Measurements from ENCODE around the gene PRB3. TPM values are rescaled to one million over a fixed set of nuclear protein-coding genes. Genes with fewer than 3 reads are reported as not detected.

Gene PRB3
- total RNA-seq (under 1 TPM in 1 of 5 donors, not detected in 4; 0.88 TPM), total RNA-seq (0 to 0.64 (median 0) reads per million in 29 experiments)
- 0.11 TPM for total RNA-seq (2013)

GRCh38 chr12:11269607-11270006 lies at the start of gene PRB3:
TSS of gene PRB3 (minus strand) at chr12:11269707. CDS start at chr12:11269669, 38 bp downstream.
- no peaks in the 10 kb centered on the region for H3K4me1 ChIP-seq (ENCODE audit: control insufficient read depth in 1 of 2, extremely low read depth in 1 of 2, insufficient read depth in 2 of 2, low read length in 2 of 2)
- ChIA-PET POLR2A (no interaction called here), CTCF (no interaction called here)
- Mint-ChIP-seq H3K27ac (no peak within 1 kb of the TSS), H3K4me3 (no peak within 1 kb of the TSS), H3K4me1 (no peaks in the 10 kb centered on the region), H3K27me3 (no peaks in the 10 kb centered on the region), H3K36me3 (no peaks in the 10 kb centered on the region), H3K9me3 (no peaks in the 10 kb centered on the region)
- WGBS (ENCODE audit: insufficient coverage): 67% methylated on average over 1 of the region's 3 CpGs
- H3K27ac ChIP-seq (ENCODE audit: low read length): no peak within 1 kb of the TSS
- no peaks in the 10 kb centered on the region for H3K9me3 ChIP-seq
- ATAC-seq (replicated peaks in 1 of 4) (no peak), DNase-seq (no peak)
- no peak within 1 kb of the TSS for H3K4me3 ChIP-seq (ENCODE audit: control insufficient read depth in 1 of 2, extremely low read depth in 1 of 2, low read length in 1 of 2)
- H3K27me3 ChIP-seq (replicated peaks in 1 of 2; ENCODE audit: control insufficient read depth in 2 of 2, extremely low read depth in 1 of 2, insufficient read depth in 2 of 2, low read length in 1 of 2): no peaks in the 10 kb centered on the region
- H3K36me3 ChIP-seq (ENCODE audit: control insufficient read depth in 2 of 2, extremely low read depth in 1 of 2, insufficient read depth in 1 of 2, low read length in 1 of 2): no peaks in the 10 kb centered on the region

GRCh38 chr12:11310336-11310735 lies 40.8 kb upstream of the PRB3 start, which contains the start of gene PRB4:
TSS of gene PRB4 (minus strand) at chr12:11310436. CDS start at chr12:11310398, 38 bp downstream.
- Histone ChIP-seq H3K9me3 (no peaks in the 10 kb centered on the region), H3K4me1 (ENCODE audit: control insufficient read depth in 1 of 2, extremely low read depth in 1 of 2, insufficient read depth in 2 of 2, low read length in 2 of 2) (no peaks in the 10 kb centered on the region), H3K4me3 (ENCODE audit: control insufficient read depth in 1 of 2, extremely low read depth in 1 of 2, low read length in 1 of 2) (no peak within 1 kb of the TSS), H3K27me3 (replicated peaks in 1 of 2; ENCODE audit: control insufficient read depth in 2 of 2, extremely low read depth in 1 of 2, insufficient read depth in 2 of 2, low read length in 1 of 2) (peaks cover 0 to 7% of the 10 kb centered on the region in 2 experiments), H3K36me3 (ENCODE audit: control insufficient read depth in 2 of 2, extremely low read depth in 1 of 2, insufficient read depth in 1 of 2, low read length in 1 of 2) (no peaks in the 10 kb centered on the region), H3K27ac (ENCODE audit: low read length) (no peak within 1 kb of the TSS)
- ChIA-PET POLR2A (no interaction called here), CTCF (no interaction called here)
- peaks cover 30% of the 10 kb centered on the region for H3K36me3 Mint-ChIP-seq
- WGBS (ENCODE audit: insufficient coverage): 38% methylated on average over 2 of the region's 3 CpGs
- DNase-seq (no peak), ATAC-seq (replicated peaks in 1 of 4) (no peak)
- peaks cover 0 to 4% of the 10 kb centered on the region in 2 donors for H3K27me3 Mint-ChIP-seq
- no peak within 1 kb of the TSS for H3K4me3 Mint-ChIP-seq
- peaks cover 22 to 43% (median 35%) of the 10 kb centered on the region in 3 donors for H3K9me3 Mint-ChIP-seq
- no peaks in the 10 kb centered on the region for H3K4me1 Mint-ChIP-seq
- H3K27ac Mint-ChIP-seq: no peak within 1 kb of the TSS

GRCh38 chr12:11307143-11307542 lies 37.6 kb upstream of the PRB3 start:
- no peak overlapping the region for H3K27ac ChIP-seq (ENCODE audit: low read length)
- H3K9me3 Mint-ChIP-seq: peaks cover 24 to 43% (median 31%) of the 10 kb centered on the region in 3 donors
- H3K4me1 Mint-ChIP-seq: no peaks in the 10 kb centered on the region
- ATAC-seq (replicated peaks in 1 of 4) (no peak), DNase-seq (no peak)
- POLR2A ChIA-PET: no interaction called here
- WGBS (ENCODE audit: insufficient coverage): no CpG with 5 or more reads among the region's 2 CpGs
- H3K9me3 ChIP-seq: no peaks in the 10 kb centered on the region
- CTCF ChIA-PET: no interaction called here
- no peak overlapping the region for H3K4me3 Mint-ChIP-seq
- H3K4me1 ChIP-seq (ENCODE audit: control insufficient read depth in 1 of 2, extremely low read depth in 1 of 2, insufficient read depth in 2 of 2, low read length in 2 of 2): no peaks in the 10 kb centered on the region
- H3K36me3 Mint-ChIP-seq: peaks cover 23% of the 10 kb centered on the region
- no peak overlapping the region for H3K27ac Mint-ChIP-seq
- no peaks in the 10 kb centered on the region for H3K36me3 ChIP-seq (ENCODE audit: control insufficient read depth in 2 of 2, extremely low read depth in 1 of 2, insufficient read depth in 1 of 2, low read length in 1 of 2)
- peaks cover 0 to 7% of the 10 kb centered on the region in 2 experiments for H3K27me3 ChIP-seq (replicated peaks in 1 of 2; ENCODE audit: control insufficient read depth in 2 of 2, extremely low read depth in 1 of 2, insufficient read depth in 2 of 2, low read length in 1 of 2)
- H3K27me3 Mint-ChIP-seq: no peaks in the 10 kb centered on the region
- H3K4me3 ChIP-seq (ENCODE audit: control insufficient read depth in 1 of 2, extremely low read depth in 1 of 2, low read length in 1 of 2): no peak overlapping the region

DNA sequence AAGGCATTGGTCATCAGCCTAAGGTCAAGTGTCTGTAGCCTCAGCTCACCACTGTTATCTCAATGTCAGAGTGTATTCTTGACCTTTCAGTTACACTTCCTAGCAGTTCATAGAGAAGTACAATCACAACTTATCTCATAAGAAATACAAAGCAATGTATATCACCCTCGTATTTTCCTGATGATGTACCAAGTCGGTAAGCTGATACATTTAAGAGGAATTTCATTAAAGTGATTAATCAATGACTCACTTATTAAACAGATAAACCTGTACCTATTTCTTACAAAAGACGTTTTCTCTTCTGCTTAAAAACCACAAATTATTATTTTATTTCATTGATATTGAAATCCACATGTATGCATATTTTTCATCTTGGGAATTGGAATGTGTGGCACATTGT lies 3.9 kb upstream of the PRB3 start:
- H3K27me3 Mint-ChIP-seq: no peaks in the 10 kb centered on the region
- Histone ChIP-seq H3K27me3 (replicated peaks in 1 of 2; ENCODE audit: control insufficient read depth in 2 of 2, extremely low read depth in 1 of 2, insufficient read depth in 2 of 2, low read length in 1 of 2) (no peaks in the 10 kb centered on the region), H3K9me3 (no peaks in the 10 kb centered on the region), H3K36me3 (ENCODE audit: control insufficient read depth in 2 of 2, extremely low read depth in 1 of 2, insufficient read depth in 1 of 2, low read length in 1 of 2) (no peaks in the 10 kb centered on the region), H3K27ac (ENCODE audit: low read length) (no peak overlapping the region), H3K4me3 (ENCODE audit: control insufficient read depth in 1 of 2, extremely low read depth in 1 of 2, low read length in 1 of 2) (no peak overlapping the region), H3K4me1 (ENCODE audit: control insufficient read depth in 1 of 2, extremely low read depth in 1 of 2, insufficient read depth in 2 of 2, low read length in 2 of 2) (no peaks in the 10 kb centered on the region)
- H3K4me1 Mint-ChIP-seq: no peaks in the 10 kb centered on the region
- no CpG with 5 or more reads among the region's 3 CpGs for WGBS (ENCODE audit: insufficient coverage)
- no peaks in the 10 kb centered on the region for H3K9me3 Mint-ChIP-seq
- POLR2A ChIA-PET: no interaction called here
- H3K27ac Mint-ChIP-seq: no peak overlapping the region
- no peak overlapping the region for H3K4me3 Mint-ChIP-seq
- DNase-seq (no peak), ATAC-seq (replicated peaks in 1 of 4) (no peak)
- peaks cover 6% of the 10 kb centered on the region for H3K36me3 Mint-ChIP-seq
- CTCF ChIA-PET: no interaction called here

GRCh38 chr12:11264501-11264900 lies 5.0 kb downstream of the PRB3 start:
- DNase-seq: no peak
- ChIA-PET CTCF (no interaction called here), POLR2A (no interaction called here)
- no peaks in the 10 kb centered on the region for H3K36me3 Mint-ChIP-seq
- no CpG with 5 or more reads among the region's 1 CpG for WGBS (ENCODE audit: insufficient coverage)
- Histone ChIP-seq H3K9me3 (no peaks in the 10 kb centered on the region), H3K27me3 (replicated peaks in 1 of 2; ENCODE audit: control insufficient read depth in 2 of 2, extremely low read depth in 1 of 2, insufficient read depth in 2 of 2, low read length in 1 of 2) (no peaks in the 10 kb centered on the region), H3K4me1 (ENCODE audit: control insufficient read depth in 1 of 2, extremely low read depth in 1 of 2, insufficient read depth in 2 of 2, low read length in 2 of 2) (no peaks in the 10 kb centered on the region), H3K36me3 (ENCODE audit: control insufficient read depth in 2 of 2, extremely low read depth in 1 of 2, insufficient read depth in 1 of 2, low read length in 1 of 2) (no peaks in the 10 kb centered on the region), H3K4me3 (ENCODE audit: control insufficient read depth in 1 of 2, extremely low read depth in 1 of 2, low read length in 1 of 2) (no peak overlapping the region), H3K27ac (ENCODE audit: low read length) (no peak overlapping the region)
- no peaks in the 10 kb centered on the region for H3K27me3 Mint-ChIP-seq
- ATAC-seq (replicated peaks in 1 of 4): no peak
- peaks cover 20 to 23% (median 20%) of the 10 kb centered on the region in 3 donors for H3K9me3 Mint-ChIP-seq
- no peak overlapping the region for H3K27ac Mint-ChIP-seq
- no peaks in the 10 kb centered on the region for H3K4me1 Mint-ChIP-seq
- no peak overlapping the region for H3K4me3 Mint-ChIP-seq

DNA sequence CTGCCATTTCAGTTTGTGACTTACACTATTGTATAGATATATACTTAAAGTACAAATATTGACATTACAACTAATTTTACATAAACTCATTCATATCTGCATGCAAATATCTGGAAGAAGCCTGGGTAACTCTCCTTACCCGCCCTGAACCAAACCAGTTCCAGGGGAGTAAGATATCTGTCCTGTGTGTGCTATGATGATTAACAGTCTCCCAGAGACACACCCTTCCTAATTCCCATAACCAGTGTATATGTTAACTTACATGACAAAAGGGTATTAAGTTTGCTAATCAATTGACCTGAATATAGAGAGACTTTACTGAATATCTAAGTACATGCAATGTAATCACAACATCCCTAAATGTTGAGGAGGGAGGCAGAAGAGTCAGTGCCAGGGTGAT lies 23.0 kb downstream of the PRB3 start:
- H3K27me3 Mint-ChIP-seq: no peaks in the 10 kb centered on the region
- H3K4me3 Mint-ChIP-seq: no peak overlapping the region
- WGBS (ENCODE audit: insufficient coverage): no CpG with 5 or more reads among the region's 1 CpG
- ATAC-seq (replicated peaks in 1 of 4) (no peak), DNase-seq (no peak)
- no peaks in the 10 kb centered on the region for H3K36me3 ChIP-seq (ENCODE audit: control insufficient read depth in 2 of 2, extremely low read depth in 1 of 2, insufficient read depth in 1 of 2, low read length in 1 of 2)
- no peaks in the 10 kb centered on the region for H3K27me3 ChIP-seq (replicated peaks in 1 of 2; ENCODE audit: control insufficient read depth in 2 of 2, extremely low read depth in 1 of 2, insufficient read depth in 2 of 2, low read length in 1 of 2)
- H3K27ac Mint-ChIP-seq: no peak overlapping the region
- peaks cover 28% of the 10 kb centered on the region for H3K36me3 Mint-ChIP-seq
- no peak overlapping the region for H3K4me3 ChIP-seq (ENCODE audit: control insufficient read depth in 1 of 2, extremely low read depth in 1 of 2, low read length in 1 of 2)
- no peaks in the 10 kb centered on the region for H3K4me1 Mint-ChIP-seq
- peaks cover 0 to 24% (median 10%) of the 10 kb centered on the region in 3 donors for H3K9me3 Mint-ChIP-seq
- H3K9me3 ChIP-seq: no peaks in the 10 kb centered on the region
- H3K4me1 ChIP-seq (ENCODE audit: control insufficient read depth in 1 of 2, extremely low read depth in 1 of 2, insufficient read depth in 2 of 2, low read length in 2 of 2): no peaks in the 10 kb centered on the region
- no peak overlapping the region for H3K27ac ChIP-seq (ENCODE audit: low read length)
- CTCF ChIA-PET: interaction anchor here in 1 of 2 donors (0.6 kb wide), 1 partner anchor 1050 kb away, joined by 3 read pairs; no protein-coding TSS in a partner anchor
- POLR2A ChIA-PET: no interaction called here

DNA sequence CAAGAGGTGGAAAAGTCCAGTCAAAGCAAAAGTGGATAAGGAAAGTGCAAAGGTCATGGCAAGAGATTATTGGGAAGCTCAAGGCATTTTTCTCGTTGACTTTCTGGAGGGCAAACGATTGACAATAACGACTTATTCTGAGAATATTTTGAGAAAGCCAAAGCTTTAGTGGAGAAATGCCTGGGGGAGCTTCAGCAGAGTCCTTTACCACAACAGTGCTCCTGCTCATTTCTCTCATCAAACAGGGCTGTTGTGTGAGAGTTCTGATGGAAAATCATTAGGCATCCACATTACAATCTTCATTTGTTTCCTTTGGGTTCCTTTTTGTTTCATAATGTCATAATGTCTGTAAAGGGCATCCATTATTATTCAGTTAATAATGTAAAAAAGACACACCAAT lies 26.9 kb downstream of the PRB3 start:
- WGBS (ENCODE audit: insufficient coverage): 83% methylated on average over 2 of the region's 3 CpGs

More for the DNA sequence above, 26.9 kb downstream of the PRB3 start:
- Mint-ChIP-seq H3K27ac (no peak overlapping the region), H3K36me3 (peaks cover 27% of the 10 kb centered on the region), H3K4me1 (no peaks in the 10 kb centered on the region), H3K27me3 (no peaks in the 10 kb centered on the region), H3K4me3 (no peak overlapping the region), H3K9me3 (no peaks in the 10 kb centered on the region)
- Histone ChIP-seq H3K4me1 (ENCODE audit: control insufficient read depth in 1 of 2, extremely low read depth in 1 of 2, insufficient read depth in 2 of 2, low read length in 2 of 2) (no peaks in the 10 kb centered on the region), H3K27me3 (replicated peaks in 1 of 2; ENCODE audit: control insufficient read depth in 2 of 2, extremely low read depth in 1 of 2, insufficient read depth in 2 of 2, low read length in 1 of 2) (no peaks in the 10 kb centered on the region), H3K36me3 (ENCODE audit: control insufficient read depth in 2 of 2, extremely low read depth in 1 of 2, insufficient read depth in 1 of 2, low read length in 1 of 2) (no peaks in the 10 kb centered on the region), H3K4me3 (ENCODE audit: control insufficient read depth in 1 of 2, extremely low read depth in 1 of 2, low read length in 1 of 2) (no peak overlapping the region), H3K9me3 (no peaks in the 10 kb centered on the region), H3K27ac (ENCODE audit: low read length) (no peak overlapping the region)
- CTCF ChIA-PET: interaction anchor here in 1 of 2 donors (0.5 kb wide), 1 partner anchor 41 kb away, joined by 3 read pairs; no protein-coding TSS in a partner anchor
- DNase-seq (no peak), ATAC-seq (replicated peaks in 1 of 4) (no peak)
- POLR2A ChIA-PET: no interaction called here

All from T-cell (primary cell).